ENCODE measurements around the gene SOX4. TPM values are rescaled to one million over a fixed set of nuclear protein-coding genes. Genes with fewer than 3 reads are reported as not detected.
A peak's percentile ranks its signal among the peaks of the same experiment; 100 is the strongest.

SOX4 gene
- total and polyA plus RNA-seq, 2 experiments from 2014 or later = 4.5 to 6.3 TPM

DNA sequence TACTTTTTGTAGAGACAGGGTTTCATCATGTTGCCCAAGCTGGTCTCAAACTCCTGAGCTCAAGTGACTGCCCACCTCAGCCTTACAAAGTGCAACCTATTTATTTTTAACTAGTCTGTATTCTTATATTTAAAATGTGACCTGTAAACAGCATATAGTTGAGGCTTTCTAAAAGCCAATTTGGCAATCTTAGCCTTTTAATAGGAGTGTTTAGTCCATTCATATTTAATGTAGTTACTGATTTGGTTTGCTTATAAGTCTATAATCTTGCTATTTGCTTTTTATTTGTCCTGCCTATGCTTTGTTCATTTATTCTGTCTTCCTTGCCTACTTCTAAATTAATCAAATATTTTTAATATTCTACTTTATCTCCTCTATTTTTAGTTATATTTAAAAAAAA is 15.0 kb upstream of the SOX4 start:
- Histone ChIP-seq H2AFZ (no peak overlapping the region), H3K9ac (no peak overlapping the region), H3K27me3 (replicated peaks; ENCODE audit: insufficient read depth) (no peaks in the 10 kb centered on the region), H3K27ac (no peak overlapping the region), H3K4me2 (ENCODE audit: unreplicated experiment) (no peak overlapping the region), H3K36me3 (ENCODE audit: low read depth) (no peaks in the 10 kb centered on the region), H3K4me3 (no peak overlapping the region), H4K20me1 (ENCODE audit: insufficient read depth) (no peaks in the 10 kb centered on the region), H3K4me1 (ENCODE audit: insufficient read depth) (0 out of 2 replicates have a peak, but pooled peaks cover 4% of the 10 kb centered on the region), H3K79me2 (ENCODE audit: insufficient read depth) (no peaks in the 10 kb centered on the region), H3F3A (ENCODE audit: insufficient read depth) (peaks cover 7% of the 10 kb centered on the region), H3K9me3 (ENCODE audit: low read depth) (no peaks in the 10 kb centered on the region), H3K9me2 (ENCODE audit: insufficient read depth) (no peaks in the 10 kb centered on the region)
- no peak for TF ChIP-seq EZH2phosphoT487 (IDR thresholded peaks at IDR 0.05; ENCODE audit: insufficient read depth, low read depth)
- TF ChIP-seq EZH2 (IDR thresholded peaks at IDR 0.05; ENCODE audit: insufficient read depth, poor library complexity, severe bottlenecking) = no peak
- no peak for DNase-seq
- in situ Hi-C loops (cut with MboI) = no loop called here

- in situ Hi-C loops (cut with MboI) = loop anchor here (10.0 kb wide), 2 partner anchors 708 to 1018 kb away; no protein-coding TSS in a partner anchor
- H3K79me2 ChIP-seq (ENCODE audit: insufficient read depth) = no peaks in the 10 kb centered on the region
These were observed 10.9 kb upstream of the SOX4 start for GRCh38 chr6:21582651-21583050.

DNA sequence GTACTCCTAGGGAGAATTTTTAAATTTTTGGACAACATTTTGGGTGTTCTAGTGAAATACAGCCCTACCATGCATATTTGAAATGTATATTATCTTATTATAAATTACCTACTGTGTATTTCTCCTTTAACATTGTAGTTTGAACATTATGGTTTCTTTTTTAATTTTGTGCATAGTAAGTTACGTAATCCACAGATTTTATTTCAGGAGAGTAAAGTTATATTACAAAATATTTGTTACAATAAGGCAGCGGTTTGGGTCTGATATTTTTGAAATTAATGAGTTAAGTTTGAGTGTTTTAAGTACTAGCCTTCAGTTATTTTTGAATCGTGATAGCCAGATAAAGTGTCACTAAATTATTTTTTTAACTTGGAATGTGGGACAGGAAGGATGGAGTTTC is 7.3 kb upstream of the SOX4 start:
- peaks cover 12% of the 10 kb centered on the region for H3F3A ChIP-seq (ENCODE audit: insufficient read depth)
- H3K4me1 ChIP-seq (ENCODE audit: insufficient read depth) = 0 out of 2 replicates have a peak, but pooled peaks cover 4% of the 10 kb centered on the region
- no peaks in the 10 kb centered on the region for H3K27me3 ChIP-seq (replicated peaks; ENCODE audit: insufficient read depth)
- H3K9me3 ChIP-seq (ENCODE audit: low read depth) = no peaks in the 10 kb centered on the region
- no peak overlapping the region for H3K9ac ChIP-seq
- TF ChIP-seq EZH2phosphoT487 (IDR thresholded peaks at IDR 0.05; ENCODE audit: insufficient read depth, low read depth) (no peak), EZH2 (IDR thresholded peaks at IDR 0.05; ENCODE audit: insufficient read depth, poor library complexity, severe bottlenecking) (no peak)
- in situ Hi-C loops (cut with MboI) = loop anchor here (10.0 kb wide), 2 partner anchors 711 to 1021 kb away; no protein-coding TSS in a partner anchor
- H4K20me1 ChIP-seq (ENCODE audit: insufficient read depth) = no peaks in the 10 kb centered on the region
- no peak overlapping the region for H3K4me2 ChIP-seq (ENCODE audit: unreplicated experiment)
- no peak for DNase-seq
- no peak overlapping the region for H2AFZ ChIP-seq
- H3K27ac ChIP-seq = no peak overlapping the region
- H3K79me2 ChIP-seq (ENCODE audit: insufficient read depth) = no peaks in the 10 kb centered on the region
- no peaks in the 10 kb centered on the region for H3K36me3 ChIP-seq (ENCODE audit: low read depth)
- 66 to 70% methylated on average over 3 of the region's 3 CpGs for WGBS, 2 experiments (ENCODE audit: low coverage in 1 of 2, low lambda C conversion rate in 2 of 2, missing lambda C conversion rate in 2 of 2)
- H3K9me2 ChIP-seq (ENCODE audit: insufficient read depth) = no peaks in the 10 kb centered on the region
- no peak overlapping the region for H3K4me3 ChIP-seq

More at GRCh38 chr6:21582651-21583050, 10.9 kb upstream of the SOX4 start:
- Histone ChIP-seq H3K9ac (no peak overlapping the region), H3F3A (ENCODE audit: insufficient read depth) (peaks cover 12% of the 10 kb centered on the region), H3K27me3 (replicated peaks; ENCODE audit: insufficient read depth) (no peaks in the 10 kb centered on the region), H3K9me2 (ENCODE audit: insufficient read depth) (no peaks in the 10 kb centered on the region), H3K4me2 (ENCODE audit: unreplicated experiment) (no peak overlapping the region), H3K27ac (no peak overlapping the region), H3K4me3 (no peak overlapping the region), H3K36me3 (ENCODE audit: low read depth) (no peaks in the 10 kb centered on the region), H4K20me1 (ENCODE audit: insufficient read depth) (no peaks in the 10 kb centered on the region), H2AFZ (no peak overlapping the region), H3K9me3 (ENCODE audit: low read depth) (no peaks in the 10 kb centered on the region), H3K4me1 (ENCODE audit: insufficient read depth) (0 out of 2 replicates have a peak, but pooled peaks cover 4% of the 10 kb centered on the region)
- DNase-seq = peak; percentile 61
- TF ChIP-seq EZH2 (IDR thresholded peaks at IDR 0.05; ENCODE audit: insufficient read depth, poor library complexity, severe bottlenecking) (no peak), EZH2phosphoT487 (IDR thresholded peaks at IDR 0.05; ENCODE audit: insufficient read depth, low read depth) (no peak)

DNA sequence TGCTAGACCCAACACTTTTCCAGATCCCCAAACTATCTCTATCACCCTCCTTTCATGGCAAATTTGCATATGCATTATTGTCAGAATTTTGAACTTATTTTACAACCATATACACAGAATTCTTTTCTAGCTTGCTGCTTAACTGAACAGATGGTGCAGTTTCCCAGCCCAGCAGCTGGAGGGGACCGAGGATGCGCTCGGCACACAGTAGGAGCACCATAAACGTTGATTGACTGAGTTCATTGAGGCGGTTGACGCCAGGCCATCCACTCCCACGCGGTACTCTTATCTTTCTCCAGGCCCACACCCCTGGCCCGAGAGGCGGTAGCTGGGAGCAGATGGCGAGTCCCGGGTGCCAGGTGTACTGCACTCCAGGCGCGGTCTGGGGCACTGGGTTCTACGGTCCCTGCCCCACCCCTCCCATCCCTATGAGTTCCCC is 6.8 kb upstream of the SOX4 start:
- Histone ChIP-seq H3K9me3 (ENCODE audit: low read depth) (no peaks in the 10 kb centered on the region), H3K4me3 (peak overlapping the region; percentile 99), H3K4me2 (ENCODE audit: unreplicated experiment) (peak overlapping the region; percentile 95), H3K36me3 (ENCODE audit: low read depth) (no peaks in the 10 kb centered on the region), H3K9ac (peak overlapping the region; percentile 79; the same call in 1 of the 2 replicates), H3F3A (ENCODE audit: insufficient read depth) (peaks cover 12% of the 10 kb centered on the region), H3K4me1 (ENCODE audit: insufficient read depth) (0 out of 2 replicates have a peak, but pooled peaks cover 4% of the 10 kb centered on the region), H3K79me2 (ENCODE audit: insufficient read depth) (no peaks in the 10 kb centered on the region), H2AFZ (peak overlapping the region; percentile 100), H3K9me2 (ENCODE audit: insufficient read depth) (no peaks in the 10 kb centered on the region), H3K27me3 (replicated peaks; ENCODE audit: insufficient read depth) (no peaks in the 10 kb centered on the region), H3K27ac (no peak overlapping the region), H4K20me1 (ENCODE audit: insufficient read depth) (no peaks in the 10 kb centered on the region)
- WGBS, 2 experiments (ENCODE audit: low coverage in 1 of 2, low lambda C conversion rate in 2 of 2, missing lambda C conversion rate in 2 of 2) = 4 to 10% methylated on average over 15 of the region's 15 CpGs
- TF ChIP-seq EZH2 (IDR thresholded peaks at IDR 0.05; ENCODE audit: insufficient read depth, poor library complexity, severe bottlenecking) = no peak
- TF ChIP-seq EZH2phosphoT487 (IDR thresholded peaks at IDR 0.05; ENCODE audit: insufficient read depth, low read depth) = no peak
- in situ Hi-C loops (cut with MboI) = loop anchor here (10.0 kb wide), 2 partner anchors 712 to 1022 kb away; no protein-coding TSS in a partner anchor
- DNase-seq = no peak
